ENCODE results near the gene ALDH4A1. TPM values are rescaled to one million over a fixed set of nuclear protein-coding genes. Genes with fewer than 3 reads are reported as not detected.

Gene ALDH4A1
- polyA plus RNA-seq, 10 donors, result 10.1 to 15.0 (median 12.5) TPM

DNA sequence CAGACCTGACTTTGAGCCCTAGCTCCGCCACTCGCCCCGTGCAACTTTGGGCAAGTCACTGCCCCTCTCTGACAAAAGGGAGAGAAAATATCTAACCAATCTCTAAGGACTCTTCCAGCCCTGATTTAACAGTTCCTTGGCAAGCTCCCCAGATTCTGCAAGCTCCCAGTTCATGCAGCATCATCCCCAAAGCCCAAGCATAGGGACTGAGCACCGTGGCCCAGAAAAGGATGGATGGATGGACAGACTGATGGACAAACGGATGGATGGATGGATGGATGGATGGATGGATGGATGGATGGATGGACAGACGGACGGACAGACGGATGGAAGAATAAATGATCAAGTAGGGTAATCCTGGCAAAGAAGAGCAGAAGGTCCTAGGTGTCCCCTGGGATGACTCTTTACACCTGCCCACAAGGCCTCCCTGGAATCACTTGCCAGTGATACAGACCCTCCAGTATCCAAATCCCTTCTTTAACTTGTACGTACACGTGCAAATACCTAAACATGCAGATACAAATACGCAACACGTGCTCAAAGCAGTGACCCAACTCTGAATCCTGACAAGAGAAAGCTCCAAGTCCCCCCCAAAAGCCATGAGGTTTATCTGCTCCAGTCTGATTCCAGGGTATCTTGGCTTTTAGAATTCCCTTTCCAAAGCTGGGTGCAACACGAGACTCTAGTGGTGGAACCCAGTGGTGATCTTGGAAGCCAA lies 38.1 kb upstream of the ALDH4A1 start:
- peak in 1 of 3 donors; percentile 44 for DNase-seq

- no peak for DNase-seq
Observed at GRCh38 chr1:18939398-18940302, 37.3 kb upstream of the ALDH4A1 start.

- peak in 1 of 3 donors; percentile 59 for DNase-seq
Observed at GRCh38 chr1:18938707-18939070, 36.3 kb upstream of the ALDH4A1 start.

- peak in 1 of 3 donors; percentile 49 for DNase-seq
Observed at GRCh38 chr1:18938008-18938706, 35.8 kb upstream of the ALDH4A1 start.

DNA sequence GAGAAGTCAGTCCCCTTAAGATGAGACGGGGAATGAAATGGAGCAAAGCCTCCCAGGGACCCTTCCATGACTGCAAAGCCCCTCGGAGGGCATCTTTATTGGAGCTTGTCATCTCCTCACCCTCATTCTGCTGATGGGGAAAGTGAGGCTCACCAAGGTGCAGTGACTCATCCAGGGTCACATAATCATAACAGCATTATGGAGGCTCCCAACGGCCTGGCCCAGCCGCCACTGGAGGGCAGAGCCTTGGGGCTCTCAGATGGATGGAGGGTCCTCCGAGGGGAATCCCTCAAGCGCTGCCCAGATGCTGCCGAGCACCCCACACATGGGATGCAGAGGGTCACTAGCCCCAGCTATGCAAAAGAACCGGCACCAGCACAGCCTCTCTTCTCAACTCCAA lies 35.2 kb upstream of the ALDH4A1 start:
- DNase-seq, result no peak

DNA sequence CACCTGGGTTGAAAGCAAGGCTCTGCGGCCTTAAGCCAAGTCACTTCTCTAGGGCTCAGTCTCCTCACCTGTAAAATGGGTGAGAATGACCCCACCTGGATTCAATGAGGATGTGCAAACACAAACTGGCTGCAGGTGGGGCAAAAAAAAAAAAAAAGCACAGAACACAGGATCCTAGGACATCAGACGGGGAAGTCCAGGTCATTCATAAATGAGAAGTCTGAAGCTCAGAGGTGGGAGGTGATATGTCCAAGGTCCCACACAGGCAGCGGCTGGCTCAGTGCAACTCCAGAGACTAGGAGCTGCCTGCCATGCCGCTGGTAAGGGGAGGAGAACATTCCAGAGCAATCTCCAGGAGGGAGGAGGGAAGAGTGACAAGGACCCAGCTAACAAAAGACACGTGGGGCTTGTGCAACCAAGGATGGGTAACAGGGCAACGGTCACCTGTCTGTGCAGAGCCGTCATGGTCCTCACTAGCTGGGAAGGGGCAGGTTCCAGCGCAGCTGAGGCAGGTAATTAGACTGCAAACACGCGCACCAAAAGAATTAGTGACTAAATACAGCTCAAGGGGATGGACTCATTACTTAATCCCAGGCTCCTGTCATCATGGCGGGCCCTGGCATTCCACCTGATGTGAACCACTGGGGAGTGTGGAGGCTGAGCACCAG lies 34.6 kb upstream of the ALDH4A1 start:
- DNase-seq, result no peak

DNA sequence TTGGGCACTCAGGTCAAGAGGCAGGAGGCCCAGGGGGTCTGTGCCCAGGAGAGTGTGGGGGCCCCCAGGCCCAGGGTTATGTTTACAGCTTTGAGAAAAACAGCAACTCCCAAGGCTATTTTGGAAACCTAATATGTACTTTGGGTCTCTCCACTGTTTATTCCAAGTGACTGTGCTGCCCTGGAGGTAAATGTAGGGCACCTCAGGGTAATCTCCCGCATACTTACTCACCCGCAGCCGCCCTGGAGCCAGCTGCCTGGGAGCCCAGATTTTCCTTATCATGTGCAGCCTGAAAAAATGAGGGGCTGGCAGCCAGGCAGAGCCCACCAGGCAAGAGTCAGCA lies 34.1 kb upstream of the ALDH4A1 start:
- DNase-seq, result no peak

DNA sequence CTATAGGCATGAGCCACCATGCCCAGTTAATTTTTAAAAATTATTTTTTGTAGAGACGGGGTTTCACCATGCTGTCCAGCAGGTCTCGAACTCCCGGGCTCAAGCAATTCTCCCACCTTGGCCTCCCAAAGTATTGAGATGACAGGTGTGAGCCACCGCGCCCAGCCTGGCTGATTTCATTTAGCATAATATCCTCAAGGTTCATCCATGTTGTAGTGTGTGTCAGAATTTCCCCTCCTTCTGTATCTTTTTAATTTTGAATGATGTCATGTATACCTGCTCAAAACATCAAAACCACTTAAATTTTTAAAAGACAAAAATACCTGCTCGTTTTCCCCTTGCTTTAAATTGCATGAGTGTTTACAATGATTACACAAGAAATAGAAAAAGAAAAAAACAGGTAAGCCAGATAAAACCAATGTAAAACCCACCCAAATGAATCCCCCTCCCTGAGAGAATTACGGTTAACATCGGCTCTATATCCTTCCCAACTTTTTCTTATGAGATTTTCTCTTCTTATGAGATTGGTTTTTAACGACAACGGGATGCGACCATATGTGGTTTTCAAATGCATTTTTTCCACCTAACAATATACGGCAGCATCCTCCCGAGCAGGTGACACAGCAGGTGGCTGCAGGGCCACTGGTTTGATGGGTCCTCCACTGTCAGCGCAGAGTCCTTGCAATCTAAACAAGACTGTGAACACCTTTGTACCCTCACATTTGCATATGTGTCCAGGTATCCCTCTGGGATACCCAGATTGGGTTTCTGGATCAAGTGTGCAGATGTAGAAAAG lies 32.0 kb upstream of the ALDH4A1 start:
- DNase-seq, result no peak

DNA sequence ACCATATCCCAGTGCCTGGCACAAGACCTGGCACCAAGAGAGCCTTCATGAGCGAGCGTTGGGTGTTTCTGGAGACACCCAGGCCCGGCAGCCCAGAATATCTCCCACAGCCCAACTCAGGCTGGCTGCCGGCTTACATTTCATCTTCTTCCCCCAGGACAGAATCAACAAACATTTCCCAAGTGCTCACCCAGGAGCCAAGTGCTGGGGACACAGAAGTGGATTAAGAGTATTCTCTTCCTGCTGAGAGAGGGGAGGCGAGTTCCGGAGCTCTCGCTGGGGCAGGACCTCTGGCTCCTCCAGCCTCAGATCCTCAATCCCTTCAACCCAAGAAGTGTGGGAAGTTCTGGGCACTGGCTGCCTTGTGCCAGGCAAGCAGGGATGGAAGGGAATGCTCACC lies 30.5 kb upstream of the ALDH4A1 start:
- DNase-seq, result no peak

- DNase-seq, result no peak
Observed at GRCh38 chr1:18932387-18932786, 30.0 kb upstream of the ALDH4A1 start.

DNA sequence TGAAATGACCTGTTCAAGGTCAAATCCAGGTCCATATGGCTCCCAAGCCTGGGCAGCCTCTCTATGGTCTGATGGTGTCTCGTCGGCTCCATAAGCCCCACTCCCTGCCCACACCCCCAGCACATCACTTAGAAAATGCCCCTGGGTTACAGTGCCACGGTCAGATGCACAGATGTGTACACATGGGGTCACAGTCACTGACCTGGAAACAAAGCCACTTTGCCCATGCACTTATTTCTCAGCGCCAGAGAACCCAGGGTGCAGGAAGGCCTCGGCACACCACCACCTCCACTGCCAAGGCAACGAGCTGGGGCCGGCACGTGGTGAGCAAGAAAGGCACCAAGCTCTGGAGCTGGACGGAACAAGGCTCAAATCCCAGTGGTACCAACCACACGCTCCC lies 29.4 kb upstream of the ALDH4A1 start:
- no peak for DNase-seq

- no peak for DNase-seq
Observed at GRCh38 chr1:18929686-18930085, 27.3 kb upstream of the ALDH4A1 start.

DNA sequence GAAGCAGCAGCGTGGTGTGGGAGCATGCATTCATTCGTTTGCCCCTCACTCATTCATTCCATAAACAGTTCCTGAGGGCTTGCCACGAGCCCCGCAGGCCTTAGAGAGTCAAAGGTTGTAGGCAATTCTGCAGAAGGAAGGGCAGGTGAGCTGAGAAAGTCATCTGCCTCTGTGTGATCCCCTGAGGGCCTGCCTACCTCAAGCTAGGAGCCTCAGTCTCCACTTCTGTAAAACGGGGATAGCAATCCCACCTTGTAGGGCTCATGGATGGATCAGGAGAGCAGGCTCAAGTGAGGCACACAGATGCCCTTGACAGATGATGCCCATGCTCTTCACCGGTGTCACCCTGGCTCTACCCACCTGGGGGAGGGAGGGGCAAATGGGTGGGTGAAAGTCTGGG lies 26.6 kb upstream of the ALDH4A1 start:
- no peak for DNase-seq

DNA sequence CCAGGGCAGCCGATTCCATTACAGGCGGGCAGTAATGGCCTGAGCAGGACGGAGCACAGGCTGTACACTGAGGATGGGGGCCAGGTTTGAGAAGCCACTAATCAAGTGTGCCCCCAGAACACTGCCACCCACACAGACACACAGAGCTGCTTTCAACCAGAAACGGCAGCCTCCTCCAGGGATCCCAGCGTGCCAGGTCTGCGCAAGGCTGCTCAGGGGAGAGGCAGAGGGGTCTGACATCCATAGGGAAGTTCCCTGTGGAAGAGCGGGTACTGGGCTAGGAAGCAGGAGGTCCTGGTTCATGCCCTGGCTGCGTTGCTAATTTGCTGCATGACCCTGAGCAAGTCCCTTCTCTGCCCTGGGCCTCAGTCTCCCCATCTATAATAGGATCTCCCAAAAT lies 26.1 kb upstream of the ALDH4A1 start:
- DNase-seq, result no peak

DNA sequence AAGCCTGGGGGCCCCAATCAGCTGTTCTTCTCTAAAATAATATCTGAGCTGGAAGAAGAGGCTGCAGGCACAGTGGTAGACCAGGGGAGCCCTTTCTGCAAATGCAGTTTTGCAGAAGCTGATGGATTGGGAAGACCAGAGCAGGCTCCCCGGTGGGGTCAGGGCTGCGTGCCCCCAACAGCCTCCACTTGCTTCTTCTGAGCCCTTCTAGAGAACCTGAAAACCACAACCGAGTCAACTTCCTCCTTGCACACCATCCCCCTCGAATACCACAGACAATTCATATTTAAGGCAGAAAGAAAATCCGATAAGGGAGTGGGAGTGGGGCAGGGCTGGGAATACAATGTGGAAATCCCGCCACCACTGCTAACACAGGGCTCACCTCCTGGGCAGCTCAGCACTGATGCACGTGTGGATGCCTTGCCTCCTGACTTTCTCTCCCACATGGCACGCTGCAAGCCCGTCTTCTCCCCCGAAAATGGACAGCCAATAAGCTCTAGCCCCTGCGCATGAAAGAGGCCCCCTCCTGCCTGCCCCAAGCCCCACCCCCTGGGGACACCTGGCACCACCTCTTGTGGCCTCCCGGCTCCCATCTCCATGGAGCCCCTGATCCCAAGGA lies 25.4 kb upstream of the ALDH4A1 start:
- DNase-seq, result no peak

DNA sequence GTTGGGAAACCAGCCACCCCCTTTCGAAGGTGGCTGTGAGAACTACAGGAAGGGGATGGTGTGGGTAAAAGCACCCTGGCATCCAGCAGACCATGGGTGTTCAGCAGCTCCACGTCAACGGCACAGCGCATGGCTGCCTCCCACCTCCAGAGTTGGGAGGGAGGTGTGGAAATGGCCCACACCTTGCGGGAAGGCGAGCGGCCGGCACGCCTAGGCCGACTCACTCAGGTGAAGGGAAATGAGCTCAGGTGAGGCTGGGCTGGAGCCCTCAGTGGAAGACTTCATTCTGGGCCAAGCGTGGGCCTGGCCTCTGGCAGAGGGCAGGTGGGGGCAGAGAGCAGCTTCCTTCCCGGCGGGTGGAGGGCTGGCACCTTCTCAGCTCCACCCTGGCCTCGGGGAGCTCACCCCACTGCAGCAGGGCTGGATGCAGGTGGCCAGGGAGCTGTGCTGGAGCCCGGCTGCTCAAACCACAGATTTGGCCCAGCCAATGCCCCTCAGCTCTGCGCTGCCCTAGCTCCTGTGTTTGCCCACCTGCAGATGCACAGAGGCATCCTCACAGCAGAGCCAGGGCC lies 24.8 kb upstream of the ALDH4A1 start:
- DNase-seq, result no peak

DNA sequence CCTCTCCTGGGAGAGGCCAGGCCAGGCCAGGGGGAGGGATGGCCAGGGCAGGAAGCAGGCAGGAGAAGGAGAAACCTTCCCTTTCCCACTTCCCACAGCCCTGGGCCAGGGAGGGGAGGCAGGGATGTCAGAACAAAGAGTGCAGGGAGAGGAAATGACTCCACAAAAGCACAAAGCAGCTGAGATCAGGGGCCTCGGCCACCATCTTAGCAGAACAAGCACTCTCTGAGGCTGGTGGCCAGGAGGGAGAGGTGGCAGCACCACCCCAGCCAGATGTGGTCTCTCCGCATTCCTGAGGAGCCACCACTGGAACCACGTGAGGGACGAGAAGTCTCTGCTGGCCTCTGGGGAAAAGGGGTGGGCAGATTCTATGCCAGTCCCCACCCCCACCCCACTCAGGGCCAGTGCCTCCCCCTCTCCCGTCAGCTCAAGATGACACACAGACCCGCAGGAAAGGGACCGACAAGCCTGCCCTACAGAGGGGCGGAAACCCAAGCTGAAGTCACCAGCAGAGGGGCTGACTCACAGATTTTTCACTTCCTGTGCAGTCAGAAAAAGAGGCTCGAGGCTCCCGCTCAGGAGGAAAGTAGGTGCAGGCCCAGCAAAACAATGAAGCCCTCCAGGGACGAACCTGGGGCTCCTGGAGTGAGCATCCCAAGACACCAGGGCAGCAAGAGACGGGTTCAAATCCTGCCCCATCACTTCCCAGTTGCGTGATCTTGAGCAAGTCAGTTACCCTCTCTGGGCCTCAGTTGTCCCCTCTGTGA lies 24.1 kb upstream of the ALDH4A1 start:
- DNase-seq, result peak in 2 of 3 donors; percentile 66 to 88

- no peak for DNase-seq
Observed at GRCh38 chr1:18925279-18925678, 22.9 kb upstream of the ALDH4A1 start.

DNA sequence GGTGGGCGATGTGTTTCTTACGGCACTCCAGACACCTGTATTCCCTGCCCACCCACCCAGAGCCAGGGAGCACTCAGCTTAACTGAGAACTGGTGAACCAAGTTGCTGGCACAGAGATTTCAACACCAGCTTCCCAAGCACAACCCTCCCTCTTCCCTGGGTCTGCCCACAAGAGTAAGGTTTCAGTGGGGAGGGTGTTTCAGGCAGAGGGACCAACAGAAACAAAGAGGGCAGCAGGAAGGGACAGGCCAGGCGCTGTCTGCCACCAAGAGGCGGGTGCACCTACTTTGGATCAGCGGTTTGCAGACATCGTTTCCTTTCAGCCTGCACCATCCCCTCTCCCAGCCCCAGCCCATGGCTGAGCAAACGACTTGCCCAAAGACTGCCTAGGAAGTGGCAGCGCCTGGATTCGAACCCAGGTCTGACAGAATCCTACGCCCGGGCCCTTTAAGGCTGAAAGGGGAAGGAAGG lies 21.9 kb upstream of the ALDH4A1 start:
- DNase-seq, result no peak

Measured in muscle of back (tissue), 11 donors.